Measurements from ENCODE around the gene PPARG.

DNA sequence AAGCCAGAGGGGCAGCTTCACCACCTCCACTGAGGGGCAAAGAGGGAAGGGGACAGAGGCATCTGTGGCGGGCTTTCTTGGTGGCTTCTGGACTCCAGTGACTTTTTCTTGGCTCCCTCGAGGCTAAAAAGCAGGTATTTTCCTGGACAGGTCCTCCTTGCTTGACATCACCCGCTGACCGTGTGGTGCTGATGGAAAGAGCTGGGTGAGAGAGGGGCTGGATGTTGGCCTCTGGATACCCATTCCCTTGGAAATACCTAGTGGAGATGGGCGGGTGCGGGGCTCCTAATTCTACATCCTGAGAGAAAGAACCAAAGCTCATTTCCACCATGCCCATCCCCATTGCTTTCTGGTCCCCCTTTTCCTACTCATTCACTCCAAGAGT is 148.3 kb downstream of the PPARG start:
- TF ChIP-seq EZH2 (IDR thresholded peaks at IDR 0.05; ENCODE audit: insufficient read depth, poor library complexity, severe bottlenecking) = no peak
- no peak for TF ChIP-seq EZH2phosphoT487 (IDR thresholded peaks at IDR 0.05; ENCODE audit: insufficient read depth, low read depth)
